H9 (cell line): ENCODE results near the gene DNAJB2. TPM values are rescaled to one million over a fixed set of nuclear protein-coding genes. Genes with fewer than 3 reads are reported as not detected.

Source experiments
- DNase-seq: peaks from one replicate; pipeline ENCODE4 v3.0.0-alpha.2; 2017
- H2AFZ ChIP-seq: one replicate; pipeline ENCODE4 v1.6.1; 2013; ENCODE audit warnings: mild to moderate bottlenecking, low read length, control low read depth, moderate library complexity
- H2AK5ac ChIP-seq: 2 replicates; pipeline ENCODE4 v1.6.1; 2013; ENCODE audit warnings: low read length, control low read depth, mixed read lengths; ENCODE audit not compliant: insufficient read length
- H2BK120ac ChIP-seq: one replicate; pipeline ENCODE4 v1.6.1; 2013; ENCODE audit warnings: low read depth, mild to moderate bottlenecking, low read length, control low read depth, inconsistent platforms; ENCODE audit not compliant: poor library complexity, severe bottlenecking
- H2BK12ac ChIP-seq: 2 replicates; pipeline ENCODE4 v1.6.1; 2013; ENCODE audit warnings: low read length, control low read depth, mixed read lengths, low read depth; ENCODE audit not compliant: insufficient read length
- H2BK15ac ChIP-seq: 2 replicates; pipeline ENCODE4 v1.6.1; 2013; ENCODE audit warnings: low read depth, low read length, control low read depth
- H2BK20ac ChIP-seq: one replicate; pipeline ENCODE4 v1.6.1; 2013; ENCODE audit warnings: low read depth, mild to moderate bottlenecking, low read length, control low read depth, inconsistent platforms; ENCODE audit not compliant: poor library complexity, severe bottlenecking
- H2BK5ac ChIP-seq: 2 replicates; pipeline ENCODE4 v1.6.1; 2013; ENCODE audit warnings: low read length, control low read depth, mixed read lengths; ENCODE audit not compliant: insufficient read length
- H3K14ac ChIP-seq: 2 replicates; pipeline ENCODE4 v1.6.1; 2013; ENCODE audit warnings: low read length, control low read depth; ENCODE audit not compliant: insufficient read depth
- H3K18ac ChIP-seq: 2 replicates; pipeline ENCODE4 v1.6.1; 2013; ENCODE audit warnings: low read depth, mild to moderate bottlenecking, mixed read lengths, low read length, control low read depth; ENCODE audit not compliant: insufficient read length
- H3K23ac ChIP-seq: 2 replicates; pipeline ENCODE4 v1.6.1; 2013; ENCODE audit warnings: low read length, control low read depth, mixed read lengths, low read depth; ENCODE audit not compliant: insufficient read length
- H3K23me2 ChIP-seq: 2 replicates; pipeline ENCODE4 v1.6.1; 2013; ENCODE audit warnings: low read depth, mild to moderate bottlenecking, mixed read lengths, low read length, control low read depth; ENCODE audit not compliant: insufficient read length, poor library complexity, severe bottlenecking
- H3K27ac ChIP-seq: 2 replicates; pipeline ENCODE4 v1.5.1; 2013; ENCODE audit warnings: low read length, control low read depth, mixed read lengths, low read depth; ENCODE audit not compliant: insufficient read length
- H3K27me3 ChIP-seq: 2 replicates; pipeline ENCODE4 v1.6.1; 2013; ENCODE audit warnings: low read length, control low read depth, inconsistent platforms; ENCODE audit not compliant: insufficient read depth
- H3K4ac ChIP-seq: 2 replicates; pipeline ENCODE4 v1.6.1; 2013; ENCODE audit warnings: low read depth, mild to moderate bottlenecking, control low read depth, inconsistent platforms, low read length, moderate library complexity
- H3K4me1 ChIP-seq: 2 replicates; pipeline ENCODE4 v1.6.1; 2013; ENCODE audit warnings: low read length, control low read depth, inconsistent platforms; ENCODE audit not compliant: insufficient read depth
- H3K4me2 ChIP-seq: 2 replicates; pipeline ENCODE4 v1.6.1; 2013; ENCODE audit warnings: low read length, control low read depth, mixed read lengths; ENCODE audit not compliant: insufficient read length, insufficient read depth
- H3K56ac ChIP-seq: 2 replicates; pipeline ENCODE4 v1.6.1; 2013; ENCODE audit warnings: low read depth, mild to moderate bottlenecking, mixed read lengths, low read length, control low read depth; ENCODE audit not compliant: insufficient read length
- H3K79me1 ChIP-seq: 2 replicates; pipeline ENCODE4 v1.6.1; 2013; ENCODE audit warnings: low read depth, mild to moderate bottlenecking, moderate library complexity, low read length, control low read depth, inconsistent platforms; ENCODE audit not compliant: insufficient read depth, poor library complexity, severe bottlenecking
- H3K79me2 ChIP-seq: 2 replicates; pipeline ENCODE4 v1.6.1; 2013; ENCODE audit warnings: low read length, control low read depth, inconsistent platforms; ENCODE audit not compliant: insufficient read depth
- H3K9ac ChIP-seq: 2 replicates; pipeline ENCODE4 v1.6.1; 2013; ENCODE audit warnings: low read length, control low read depth, mixed read lengths; ENCODE audit not compliant: insufficient read length; ENCODE audit errors: extremely low read depth
- H3K9me3 ChIP-seq: one replicate; pipeline ENCODE4 v1.6.1; 2013; ENCODE audit warnings: low read depth, low read length, inconsistent platforms; ENCODE audit not compliant: control insufficient read depth
- H3T11ph ChIP-seq: one replicate; pipeline ENCODE4 v1.6.1; 2013; ENCODE audit warnings: mild to moderate bottlenecking, low read length, control low read depth, inconsistent platforms
- H4K20me1 ChIP-seq: one replicate; pipeline ENCODE4 v1.6.1; 2013; ENCODE audit not compliant: control insufficient read depth, insufficient read length, insufficient read depth
- H4K5ac ChIP-seq: 2 replicates; pipeline ENCODE4 v1.6.1; 2013; ENCODE audit warnings: low read depth, mild to moderate bottlenecking, mixed read lengths, low read length, control low read depth; ENCODE audit not compliant: insufficient read length
- H4K8ac ChIP-seq: replicated peaks from 2 replicates; pipeline ENCODE4 v1.6.1; 2013; ENCODE audit warnings: low read length, control low read depth, mixed read lengths, low read depth; ENCODE audit not compliant: insufficient read length
- H4K91ac ChIP-seq: 2 replicates; pipeline ENCODE4 v1.6.1; 2013; ENCODE audit warnings: low read depth, mild to moderate bottlenecking, moderate library complexity, mixed read lengths, low read length, control low read depth; ENCODE audit not compliant: insufficient read length
- H3K27ac Mint-ChIP-seq, 3 experiments: 2 replicates in 2 of 3; 3 replicates in 1 of 3; pipeline ENCODE4 v1.8.0; 2020 to 2021; ENCODE audit warnings: mixed read lengths in 3 of 3, mild to moderate bottlenecking in 1 of 3, moderate library complexity in 1 of 3
- H3K27me3 Mint-ChIP-seq: 2 replicates; pipeline ENCODE4 v1.8.0; 2021; ENCODE audit warnings: low read depth, mild to moderate bottlenecking, moderate library complexity, mixed read lengths
- H3K36me3 Mint-ChIP-seq, 3 experiments: 2 replicates in 2 of 3; 3 replicates in 1 of 3; pipeline ENCODE4 v1.8.0; 2020 to 2021; ENCODE audit warnings: low read depth in 3 of 3, mixed read lengths in 3 of 3; ENCODE audit not compliant: insufficient read depth in 1 of 3
- H3K4me1 Mint-ChIP-seq, 2 experiments: 2 replicates each; pipeline ENCODE4 v1.8.0; 2020; ENCODE audit warnings: mixed read lengths in 2 of 2
- H3K4me3 Mint-ChIP-seq, 2 experiments: 2 replicates in 1 of 2; 3 replicates in 1 of 2; pipeline ENCODE4 v1.8.0; 2020 to 2021; ENCODE audit warnings: mild to moderate bottlenecking in 2 of 2, mixed read lengths in 2 of 2, moderate library complexity in 1 of 2
- H3K9me3 Mint-ChIP-seq, 2 experiments: 2 replicates in 1 of 2; 3 replicates in 1 of 2; pipeline ENCODE4 v1.8.0; 2020; ENCODE audit warnings: mild to moderate bottlenecking in 2 of 2, mixed read lengths in 2 of 2, moderate library complexity in 1 of 2
- CTCF ChIP-seq: fragments of 200-600 bp; sonication (generic); conservative IDR thresholded peaks from 3 replicates; pipeline ENCODE4 v1.8.0; 2021; ENCODE audit warnings: antibody characterized with exemption, mild to moderate bottlenecking
- WGBS: extraction: QIAGEN DNeasy Blood & Tissue Kit; methylation state at CpG from one replicate; pipeline ENCODE4 v1.1.7; 2013; ENCODE audit warnings: missing lambda C conversion rate, low lambda C conversion rate, mixed read lengths; ENCODE audit not compliant: insufficient read length; ENCODE audit errors: extremely low coverage; 5-methylcytosine and 5-hydroxymethylcytosine counted together
- total RNA-seq: library from RNA; stranded (reverse); gene quantifications from 2 replicates; pipeline ENCODE4 v1.2.1, GENCODE V29; 2021

DNAJB2 gene
- total RNA-seq, 1 experiment from 2014 or later = 34.1 TPM

GRCh38 chr2:219332542-219332941 is 53.4 kb downstream of the DNAJB2 start, which contains the start of gene RESP18:
TSS of gene RESP18 (minus strand) at chr2:219332744.
- Histone ChIP-seq H3K4me1 (no peaks in the 10 kb centered on the region), H3K14ac (no peak within 1 kb of the TSS), H2BK120ac (no peak within 1 kb of the TSS), H3K23me2 (peaks cover 3% of the 10 kb centered on the region), H4K5ac (no peak within 1 kb of the TSS), H2BK5ac (no peak within 1 kb of the TSS), H4K91ac (no peak within 1 kb of the TSS), H3K27ac (no peak within 1 kb of the TSS), H3K56ac (no peak within 1 kb of the TSS), H3K79me2 (no peaks in the 10 kb centered on the region), H4K20me1 (no peaks in the 10 kb centered on the region), H2BK12ac (no peak within 1 kb of the TSS), H3K18ac (no peak within 1 kb of the TSS), H3K23ac (no peak within 1 kb of the TSS), H3K9me3 (no peaks in the 10 kb centered on the region), H3K9ac (no peak within 1 kb of the TSS), H4K8ac (no peak within 1 kb of the TSS), H3K4ac (no peak within 1 kb of the TSS), H2AFZ (no peak within 1 kb of the TSS), H2BK20ac (no peak within 1 kb of the TSS), H2AK5ac (no peak within 1 kb of the TSS), H3T11ph (no peak within 1 kb of the TSS), H3K79me1 (no peaks in the 10 kb centered on the region), H3K27me3 (peaks cover 23% of the 10 kb centered on the region; the same call in 1 of the 2 replicates), H3K4me2 (peak within 1 kb of the TSS; percentile 54), H2BK15ac (no peak within 1 kb of the TSS)
- Mint-ChIP-seq H3K27me3 (peaks cover 83% of the 10 kb centered on the region), H3K36me3 (peaks cover 0 to 1% (median 0%) of the 10 kb centered on the region in 3 experiments; a peak in 1 of 7 replicates), H3K9me3 (no peaks in the 10 kb centered on the region; a peak in 2 of 5 replicates), H3K4me3 (peak within 1 kb of the TSS; percentile 20 to 68), H3K27ac (no peak within 1 kb of the TSS), H3K4me1 (peaks cover 16% of the 10 kb centered on the region in 2 experiments)
- WGBS = no CpG with 5 or more reads among the region's 24 CpGs
- peak; percentile 58 for DNase-seq
- no peak for TF ChIP-seq CTCF
